ENCODE data around the gene CD3D.

DNA sequence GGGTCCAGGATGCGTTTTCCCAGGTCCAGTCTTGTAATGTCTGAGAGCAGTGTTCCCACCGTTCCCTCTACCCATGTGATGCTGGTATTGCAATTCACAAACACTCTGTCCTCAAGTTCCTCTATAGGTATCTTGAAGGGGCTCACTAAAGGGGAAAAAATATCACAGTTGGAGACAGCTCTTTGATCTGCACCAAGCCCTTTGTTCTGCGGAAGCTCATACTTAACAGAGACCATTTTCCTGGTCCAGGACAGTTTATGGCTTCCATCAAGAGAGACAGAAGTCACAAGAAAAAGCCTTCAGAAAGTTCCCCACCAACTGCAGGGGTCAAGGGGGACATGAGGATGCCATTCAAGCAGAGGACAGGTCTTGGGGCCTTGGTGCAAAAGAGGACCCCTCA, 2.1 kb downstream of the CD3D start:
- no peak for TF ChIP-seq ZNF263 (CRISPR knock-in tag; IDR thresholded peaks at IDR 0.05; ENCODE audit: low read depth)
- TF ChIP-seq, protein P1, sequence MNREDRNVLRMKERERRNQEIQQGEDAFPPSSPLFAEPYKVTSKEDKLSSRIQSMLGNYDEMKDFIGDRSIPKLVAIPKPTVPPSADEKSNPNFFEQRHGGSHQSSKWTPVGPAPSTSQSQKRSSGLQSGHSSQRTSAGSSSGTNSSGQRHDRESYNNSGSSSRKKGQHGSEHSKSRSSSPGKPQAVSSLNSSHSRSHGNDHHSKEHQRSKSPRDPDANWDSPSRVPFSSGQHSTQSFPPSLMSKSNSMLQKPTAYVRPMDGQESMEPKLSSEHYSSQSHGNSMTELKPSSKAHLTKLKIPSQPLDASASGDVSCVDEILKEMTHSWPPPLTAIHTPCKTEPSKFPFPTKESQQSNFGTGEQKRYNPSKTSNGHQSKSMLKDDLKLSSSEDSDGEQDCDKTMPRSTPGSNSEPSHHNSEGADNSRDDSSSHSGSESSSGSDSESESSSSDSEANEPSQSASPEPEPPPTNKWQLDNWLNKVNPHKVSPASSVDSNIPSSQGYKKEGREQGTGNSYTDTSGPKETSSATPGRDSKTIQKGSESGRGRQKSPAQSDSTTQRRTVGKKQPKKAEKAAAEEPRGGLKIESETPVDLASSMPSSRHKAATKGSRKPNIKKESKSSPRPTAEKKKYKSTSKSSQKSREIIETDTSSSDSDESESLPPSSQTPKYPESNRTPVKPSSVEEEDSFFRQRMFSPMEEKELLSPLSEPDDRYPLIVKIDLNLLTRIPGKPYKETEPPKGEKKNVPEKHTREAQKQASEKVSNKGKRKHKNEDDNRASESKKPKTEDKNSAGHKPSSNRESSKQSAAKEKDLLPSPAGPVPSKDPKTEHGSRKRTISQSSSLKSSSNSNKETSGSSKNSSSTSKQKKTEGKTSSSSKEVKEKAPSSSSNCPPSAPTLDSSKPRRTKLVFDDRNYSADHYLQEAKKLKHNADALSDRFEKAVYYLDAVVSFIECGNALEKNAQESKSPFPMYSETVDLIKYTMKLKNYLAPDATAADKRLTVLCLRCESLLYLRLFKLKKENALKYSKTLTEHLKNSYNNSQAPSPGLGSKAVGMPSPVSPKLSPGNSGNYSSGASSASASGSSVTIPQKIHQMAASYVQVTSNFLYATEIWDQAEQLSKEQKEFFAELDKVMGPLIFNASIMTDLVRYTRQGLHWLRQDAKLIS (CRISPR knock-in tag; IDR thresholded peaks at IDR 0.05; ENCODE audit: borderline replicate concordance): no peak
- no peak for TF ChIP-seq TCF7 (CRISPR knock-in tag; IDR thresholded peaks at IDR 0.05; ENCODE audit: low read depth)
- no peak for TF ChIP-seq MXD4 (CRISPR knock-in tag; IDR thresholded peaks at IDR 0.05; ENCODE audit: borderline replicate concordance)
- TF ChIP-seq, protein P2, sequence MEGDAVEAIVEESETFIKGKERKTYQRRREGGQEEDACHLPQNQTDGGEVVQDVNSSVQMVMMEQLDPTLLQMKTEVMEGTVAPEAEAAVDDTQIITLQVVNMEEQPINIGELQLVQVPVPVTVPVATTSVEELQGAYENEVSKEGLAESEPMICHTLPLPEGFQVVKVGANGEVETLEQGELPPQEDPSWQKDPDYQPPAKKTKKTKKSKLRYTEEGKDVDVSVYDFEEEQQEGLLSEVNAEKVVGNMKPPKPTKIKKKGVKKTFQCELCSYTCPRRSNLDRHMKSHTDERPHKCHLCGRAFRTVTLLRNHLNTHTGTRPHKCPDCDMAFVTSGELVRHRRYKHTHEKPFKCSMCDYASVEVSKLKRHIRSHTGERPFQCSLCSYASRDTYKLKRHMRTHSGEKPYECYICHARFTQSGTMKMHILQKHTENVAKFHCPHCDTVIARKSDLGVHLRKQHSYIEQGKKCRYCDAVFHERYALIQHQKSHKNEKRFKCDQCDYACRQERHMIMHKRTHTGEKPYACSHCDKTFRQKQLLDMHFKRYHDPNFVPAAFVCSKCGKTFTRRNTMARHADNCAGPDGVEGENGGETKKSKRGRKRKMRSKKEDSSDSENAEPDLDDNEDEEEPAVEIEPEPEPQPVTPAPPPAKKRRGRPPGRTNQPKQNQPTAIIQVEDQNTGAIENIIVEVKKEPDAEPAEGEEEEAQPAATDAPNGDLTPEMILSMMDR (IDR thresholded peaks at IDR 0.05): no peak
- TF ChIP-seq ESRRA (CRISPR knock-in tag; IDR thresholded peaks at IDR 0.05; ENCODE audit: borderline replicate concordance): no peak
- TF ChIP-seq NFYB (CRISPR knock-in tag; conservative IDR thresholded peaks at IDR 0.05; ENCODE audit: low read depth): no peak
- TF ChIP-seq, protein P3, sequence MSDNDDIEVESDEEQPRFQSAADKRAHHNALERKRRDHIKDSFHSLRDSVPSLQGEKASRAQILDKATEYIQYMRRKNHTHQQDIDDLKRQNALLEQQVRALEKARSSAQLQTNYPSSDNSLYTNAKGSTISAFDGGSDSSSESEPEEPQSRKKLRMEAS (CRISPR knock-in tag; IDR thresholded peaks at IDR 0.05): no peak
- TF ChIP-seq, protein P4, sequence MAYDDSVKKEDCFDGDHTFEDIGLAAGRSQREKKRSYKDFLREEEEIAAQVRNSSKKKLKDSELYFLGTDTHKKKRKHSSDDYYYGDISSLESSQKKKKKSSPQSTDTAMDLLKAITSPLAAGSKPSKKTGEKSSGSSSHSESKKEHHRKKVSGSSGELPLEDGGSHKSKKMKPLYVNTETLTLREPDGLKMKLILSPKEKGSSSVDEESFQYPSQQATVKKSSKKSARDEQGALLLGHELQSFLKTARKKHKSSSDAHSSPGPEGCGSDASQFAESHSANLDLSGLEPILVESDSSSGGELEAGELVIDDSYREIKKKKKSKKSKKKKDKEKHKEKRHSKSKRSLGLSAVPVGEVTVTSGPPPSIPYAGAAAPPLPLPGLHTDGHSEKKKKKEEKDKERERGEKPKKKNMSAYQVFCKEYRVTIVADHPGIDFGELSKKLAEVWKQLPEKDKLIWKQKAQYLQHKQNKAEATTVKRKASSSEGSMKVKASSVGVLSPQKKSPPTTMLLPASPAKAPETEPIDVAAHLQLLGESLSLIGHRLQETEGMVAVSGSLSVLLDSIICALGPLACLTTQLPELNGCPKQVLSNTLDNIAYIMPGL (CRISPR knock-in tag; IDR thresholded peaks at IDR 0.05): no peak
- no peak for TF ChIP-seq GABPB1 (CRISPR knock-in tag; IDR thresholded peaks at IDR 0.05)
- TF ChIP-seq, protein P5, sequence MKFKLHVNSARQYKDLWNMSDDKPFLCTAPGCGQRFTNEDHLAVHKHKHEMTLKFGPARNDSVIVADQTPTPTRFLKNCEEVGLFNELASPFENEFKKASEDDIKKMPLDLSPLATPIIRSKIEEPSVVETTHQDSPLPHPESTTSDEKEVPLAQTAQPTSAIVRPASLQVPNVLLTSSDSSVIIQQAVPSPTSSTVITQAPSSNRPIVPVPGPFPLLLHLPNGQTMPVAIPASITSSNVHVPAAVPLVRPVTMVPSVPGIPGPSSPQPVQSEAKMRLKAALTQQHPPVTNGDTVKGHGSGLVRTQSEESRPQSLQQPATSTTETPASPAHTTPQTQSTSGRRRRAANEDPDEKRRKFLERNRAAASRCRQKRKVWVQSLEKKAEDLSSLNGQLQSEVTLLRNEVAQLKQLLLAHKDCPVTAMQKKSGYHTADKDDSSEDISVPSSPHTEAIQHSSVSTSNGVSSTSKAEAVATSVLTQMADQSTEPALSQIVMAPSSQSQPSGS (CRISPR knock-in tag; IDR thresholded peaks at IDR 0.05; ENCODE audit: borderline replicate concordance, low read depth): no peak
- TF ChIP-seq, protein P6, sequence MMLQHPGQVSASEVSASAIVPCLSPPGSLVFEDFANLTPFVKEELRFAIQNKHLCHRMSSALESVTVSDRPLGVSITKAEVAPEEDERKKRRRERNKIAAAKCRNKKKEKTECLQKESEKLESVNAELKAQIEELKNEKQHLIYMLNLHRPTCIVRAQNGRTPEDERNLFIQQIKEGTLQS (CRISPR knock-in tag; conservative IDR thresholded peaks at IDR 0.05): no peak
- TF ChIP-seq RELA (CRISPR knock-in tag; IDR thresholded peaks at IDR 0.05; ENCODE audit: borderline replicate concordance): no peak
